LNCAP (cell line): ENCODE measurements around the gene NDE1.

Experiments
- TF ChIP-seq, protein P1 (sequence below): fragments of 450-650 bp; IDR thresholded peaks from 2 replicates; pipeline ENCODE4 v1.5.1; 2017; ENCODE audit warnings: mild to moderate bottlenecking

Gene NDE1

DNA sequence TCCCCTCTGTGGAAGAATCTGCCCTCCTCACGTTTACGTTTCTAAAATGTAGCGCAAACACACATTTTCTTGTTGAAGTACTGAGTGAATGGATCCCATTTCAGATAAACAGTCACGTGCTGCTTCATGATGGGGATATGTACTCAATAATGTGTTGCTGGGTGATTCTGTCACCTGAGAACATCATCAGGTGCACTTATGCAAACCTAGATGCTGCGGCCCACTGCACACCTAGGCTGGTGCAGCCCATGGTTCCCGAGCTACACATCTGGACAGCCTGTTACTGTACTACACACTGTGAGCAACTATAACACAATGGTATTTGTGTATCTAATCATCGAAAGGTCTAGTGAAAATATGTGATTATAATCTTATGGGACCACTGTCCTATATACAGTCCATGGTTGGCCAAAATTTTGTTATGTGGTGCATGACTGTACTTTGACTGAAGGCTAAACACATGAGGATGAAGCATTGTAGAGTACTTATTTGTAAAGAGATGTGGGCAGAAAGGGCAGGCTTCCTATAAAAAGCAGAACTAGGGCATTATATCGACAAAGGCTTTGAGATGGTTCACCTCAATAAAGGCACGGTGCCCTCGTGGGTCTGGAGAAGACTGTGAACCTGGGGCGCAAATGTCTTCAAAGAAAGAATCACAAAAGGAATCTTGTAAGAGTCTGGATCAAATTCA, 33.4 kb upstream of the NDE1 start:
- TF ChIP-seq, protein P1, sequence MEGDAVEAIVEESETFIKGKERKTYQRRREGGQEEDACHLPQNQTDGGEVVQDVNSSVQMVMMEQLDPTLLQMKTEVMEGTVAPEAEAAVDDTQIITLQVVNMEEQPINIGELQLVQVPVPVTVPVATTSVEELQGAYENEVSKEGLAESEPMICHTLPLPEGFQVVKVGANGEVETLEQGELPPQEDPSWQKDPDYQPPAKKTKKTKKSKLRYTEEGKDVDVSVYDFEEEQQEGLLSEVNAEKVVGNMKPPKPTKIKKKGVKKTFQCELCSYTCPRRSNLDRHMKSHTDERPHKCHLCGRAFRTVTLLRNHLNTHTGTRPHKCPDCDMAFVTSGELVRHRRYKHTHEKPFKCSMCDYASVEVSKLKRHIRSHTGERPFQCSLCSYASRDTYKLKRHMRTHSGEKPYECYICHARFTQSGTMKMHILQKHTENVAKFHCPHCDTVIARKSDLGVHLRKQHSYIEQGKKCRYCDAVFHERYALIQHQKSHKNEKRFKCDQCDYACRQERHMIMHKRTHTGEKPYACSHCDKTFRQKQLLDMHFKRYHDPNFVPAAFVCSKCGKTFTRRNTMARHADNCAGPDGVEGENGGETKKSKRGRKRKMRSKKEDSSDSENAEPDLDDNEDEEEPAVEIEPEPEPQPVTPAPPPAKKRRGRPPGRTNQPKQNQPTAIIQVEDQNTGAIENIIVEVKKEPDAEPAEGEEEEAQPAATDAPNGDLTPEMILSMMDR = no peak

DNA sequence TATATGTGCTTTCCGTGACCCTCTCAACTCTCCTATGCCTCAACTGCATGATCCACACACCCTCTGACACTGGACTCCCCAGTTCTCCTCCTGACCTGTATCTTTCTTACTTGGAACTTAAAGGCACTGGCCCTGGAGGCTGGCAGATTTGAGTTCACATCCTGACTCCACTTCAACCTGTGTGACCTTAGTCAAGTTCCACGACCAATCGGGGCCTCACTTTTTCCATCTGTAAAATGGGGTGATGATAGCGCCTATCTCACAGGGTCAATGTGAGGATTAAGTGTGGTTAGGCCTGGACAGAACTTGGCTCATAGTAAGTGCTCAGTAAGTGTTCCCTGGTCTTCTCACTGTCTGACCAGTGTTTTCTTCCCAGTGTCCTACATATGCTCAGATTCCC, 32.1 kb upstream of the NDE1 start:
- TF ChIP-seq, protein P1 = no peak

DNA sequence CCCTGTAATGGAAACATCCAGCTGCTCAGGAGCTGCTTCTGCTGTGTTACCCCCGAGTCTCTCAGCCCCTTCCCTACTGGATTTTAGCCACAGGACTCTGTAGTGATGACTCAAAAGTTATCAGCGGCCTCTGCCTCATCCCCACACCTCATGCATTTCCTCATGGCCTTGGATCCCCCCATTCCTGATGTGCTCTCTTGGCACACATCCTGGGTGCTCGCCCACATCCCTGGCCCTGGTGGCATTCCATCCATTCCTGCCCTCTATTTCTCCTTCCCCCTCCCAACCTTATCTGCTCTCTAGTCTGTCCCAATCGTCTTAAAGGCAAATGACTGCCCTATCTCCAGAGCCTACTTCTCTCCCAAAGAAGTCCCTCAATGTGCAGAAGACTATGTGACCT, 31.7 kb upstream of the NDE1 start:
- TF ChIP-seq, protein P1 = no peak

DNA sequence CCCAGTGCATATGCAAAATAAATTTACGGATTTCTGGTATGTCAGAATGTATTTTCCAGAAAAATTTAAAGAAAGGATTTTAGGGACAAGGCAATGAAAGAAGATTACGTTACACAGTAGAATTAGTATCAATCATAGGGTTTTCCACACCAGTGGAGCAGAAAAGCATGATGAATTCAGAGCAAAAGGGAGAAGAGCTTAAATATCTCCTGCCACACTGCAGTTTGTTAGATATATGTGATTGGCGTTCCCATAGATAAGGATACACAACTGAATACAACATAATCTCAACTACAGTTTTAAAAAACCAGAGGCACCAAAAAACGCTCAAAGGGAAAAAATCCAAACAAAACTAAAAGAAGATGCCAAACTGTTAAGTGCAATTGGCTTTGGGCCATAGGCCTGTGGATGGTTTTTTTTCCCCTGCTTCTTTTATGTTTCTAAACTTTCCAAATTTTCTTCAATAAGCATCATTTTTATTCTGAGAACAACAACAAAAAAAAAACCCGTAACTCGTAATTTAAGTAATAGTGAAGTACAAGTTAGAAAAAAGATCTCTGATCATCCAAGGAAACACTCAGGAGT, 29.3 kb upstream of the NDE1 start:
- TF ChIP-seq, protein P1 = no peak

DNA sequence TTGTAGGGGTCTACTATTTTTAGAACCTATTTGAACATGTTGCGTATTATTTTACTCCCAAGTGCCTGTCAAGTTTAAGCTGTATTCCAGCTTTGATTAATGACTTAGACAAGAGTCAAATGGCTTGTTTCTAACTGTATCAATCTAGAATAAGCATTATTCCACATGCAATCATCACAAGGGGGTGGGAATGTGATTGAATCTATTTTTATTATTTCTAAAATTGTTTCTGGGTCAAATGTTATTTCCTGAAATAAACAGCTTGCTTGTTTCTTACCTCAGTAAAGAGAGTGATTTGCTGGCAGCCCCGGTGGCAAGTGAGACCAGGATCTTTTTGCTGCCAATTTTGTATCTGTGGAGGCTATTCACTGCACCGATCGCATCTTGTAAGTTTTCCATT, 28.6 kb upstream of the NDE1 start:
- TF ChIP-seq, protein P1 = no peak

DNA sequence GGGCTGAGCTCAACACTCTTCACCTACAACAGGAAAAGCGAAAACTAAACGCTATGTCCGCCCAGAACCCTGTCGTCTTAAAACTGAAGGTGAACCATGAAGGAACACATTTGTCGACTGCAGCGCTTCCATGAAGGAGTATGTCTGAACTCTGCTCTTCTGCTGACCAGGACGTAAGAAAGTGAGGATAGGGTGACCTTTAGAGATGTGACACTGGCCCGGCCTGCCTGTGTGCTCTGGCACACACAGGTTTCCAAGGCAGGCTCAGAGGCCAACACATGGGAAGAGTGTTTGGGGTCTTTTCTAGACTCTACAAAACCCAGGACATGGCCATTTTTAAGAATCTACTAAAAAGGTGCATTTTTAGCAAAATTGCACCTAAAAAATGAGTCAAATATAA, 28.2 kb upstream of the NDE1 start:
- TF ChIP-seq, protein P1 = no peak

DNA sequence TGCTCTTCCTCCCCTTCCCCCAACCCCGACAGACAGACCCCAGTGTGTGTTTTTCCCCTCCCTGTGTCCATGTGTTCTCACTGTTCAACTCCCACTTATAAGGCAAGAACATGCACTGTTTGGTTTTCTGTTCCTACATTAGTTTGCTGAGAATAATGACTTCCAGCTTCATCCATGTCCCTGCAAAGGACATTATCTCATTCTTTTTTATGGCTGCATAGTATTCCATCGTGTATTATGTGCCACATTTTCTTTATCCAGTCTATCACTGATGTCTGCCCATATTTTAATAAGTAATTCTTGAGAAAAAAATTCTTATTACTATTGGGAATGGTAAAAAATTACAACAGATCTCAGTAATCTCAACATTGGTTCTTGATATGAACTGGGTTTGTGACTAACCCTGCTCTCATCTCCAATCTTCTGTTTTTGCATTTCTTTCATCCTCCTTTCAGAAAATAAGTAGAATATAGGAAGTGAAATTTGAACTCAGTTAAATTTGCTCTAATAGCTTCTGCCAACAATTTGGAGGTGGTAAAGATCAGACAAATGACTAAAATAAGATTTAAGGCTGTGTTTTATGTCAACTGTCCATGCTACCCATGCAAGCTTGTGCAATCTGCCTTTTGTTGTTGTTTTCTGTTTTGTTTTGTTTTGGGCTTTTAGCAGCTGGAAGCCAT, 18.2 kb upstream of the NDE1 start:
- TF ChIP-seq, protein P1 = no peak
